ENCODE data around the gene NKX6-2.

The NKX6-2 gene

DNA sequence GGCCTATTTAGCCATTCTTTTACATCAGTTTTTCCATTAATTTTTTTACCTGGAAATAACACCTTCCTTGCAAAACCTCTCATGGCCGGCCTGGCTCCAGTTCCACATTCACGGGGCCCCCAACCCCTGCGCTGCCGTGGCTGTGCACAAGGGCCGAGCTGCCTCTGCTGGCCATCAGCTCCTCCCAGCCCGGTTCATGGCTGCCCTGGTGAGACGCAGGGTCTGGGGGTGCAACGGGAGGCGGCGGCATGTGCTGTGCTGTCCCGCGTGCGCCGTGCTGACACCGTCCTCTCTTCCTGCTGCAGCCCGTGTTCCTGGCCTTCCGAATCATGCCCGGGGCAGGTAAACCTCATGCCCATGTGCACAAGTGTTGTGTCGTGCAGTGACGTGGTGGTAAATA is 4.4 kb downstream of the NKX6-2 start:
- no peak overlapping the region for H3K4me2 ChIP-seq
- no peaks in the 10 kb centered on the region for H3K79me2 ChIP-seq (ENCODE audit: insufficient read depth, low read depth)
- H4K20me1 ChIP-seq (ENCODE audit: insufficient read depth), result no peaks in the 10 kb centered on the region
- H3K9ac ChIP-seq, result no peak overlapping the region
- no peaks in the 10 kb centered on the region for H3K27me3 ChIP-seq (ENCODE audit: insufficient read depth, low read depth)
- H3K36me3 ChIP-seq (ENCODE audit: insufficient read depth), result no peaks in the 10 kb centered on the region
- H3K27ac ChIP-seq, result no peak overlapping the region
- TF ChIP-seq, protein P1, sequence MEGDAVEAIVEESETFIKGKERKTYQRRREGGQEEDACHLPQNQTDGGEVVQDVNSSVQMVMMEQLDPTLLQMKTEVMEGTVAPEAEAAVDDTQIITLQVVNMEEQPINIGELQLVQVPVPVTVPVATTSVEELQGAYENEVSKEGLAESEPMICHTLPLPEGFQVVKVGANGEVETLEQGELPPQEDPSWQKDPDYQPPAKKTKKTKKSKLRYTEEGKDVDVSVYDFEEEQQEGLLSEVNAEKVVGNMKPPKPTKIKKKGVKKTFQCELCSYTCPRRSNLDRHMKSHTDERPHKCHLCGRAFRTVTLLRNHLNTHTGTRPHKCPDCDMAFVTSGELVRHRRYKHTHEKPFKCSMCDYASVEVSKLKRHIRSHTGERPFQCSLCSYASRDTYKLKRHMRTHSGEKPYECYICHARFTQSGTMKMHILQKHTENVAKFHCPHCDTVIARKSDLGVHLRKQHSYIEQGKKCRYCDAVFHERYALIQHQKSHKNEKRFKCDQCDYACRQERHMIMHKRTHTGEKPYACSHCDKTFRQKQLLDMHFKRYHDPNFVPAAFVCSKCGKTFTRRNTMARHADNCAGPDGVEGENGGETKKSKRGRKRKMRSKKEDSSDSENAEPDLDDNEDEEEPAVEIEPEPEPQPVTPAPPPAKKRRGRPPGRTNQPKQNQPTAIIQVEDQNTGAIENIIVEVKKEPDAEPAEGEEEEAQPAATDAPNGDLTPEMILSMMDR (conservative IDR thresholded peaks at IDR 0.05; ENCODE audit: low read depth, low read length), result no peak
- no peak overlapping the region for H3K4me3 ChIP-seq (IDR thresholded peaks at IDR 0.05; ENCODE audit: insufficient read depth, low read depth, low read length)
- no peak overlapping the region for H2AFZ ChIP-seq (ENCODE audit: low read depth)
- H3K4me1 ChIP-seq (ENCODE audit: low read depth, poor library complexity, severe bottlenecking), result no peaks in the 10 kb centered on the region

DNA sequence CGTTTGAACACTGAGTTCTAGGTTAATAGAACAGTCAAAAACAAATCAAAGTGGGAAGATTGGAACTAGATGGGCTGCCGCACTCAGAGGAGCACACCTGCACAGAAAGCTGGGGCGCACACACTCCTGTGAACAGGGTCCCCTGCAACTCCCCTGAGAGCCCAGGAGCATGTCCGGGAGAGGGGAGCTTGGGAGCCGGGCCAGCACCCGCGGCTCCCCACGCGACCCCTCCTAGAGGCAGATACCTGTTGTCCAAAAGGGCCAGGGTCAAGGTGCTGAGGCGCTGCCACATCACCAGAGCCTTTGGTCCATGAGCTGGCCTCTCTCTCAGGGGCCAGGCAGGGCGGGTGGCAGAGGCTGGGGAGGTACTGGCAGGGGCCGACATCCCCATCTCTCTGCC is 5.6 kb downstream of the NKX6-2 start:
- no peaks in the 10 kb centered on the region for H3K79me2 ChIP-seq (ENCODE audit: insufficient read depth, low read depth)
- H3K4me2 ChIP-seq, result no peak overlapping the region
- H2AFZ ChIP-seq (ENCODE audit: low read depth), result no peak overlapping the region
- H3K36me3 ChIP-seq (ENCODE audit: insufficient read depth), result no peaks in the 10 kb centered on the region
- no peak overlapping the region for H3K9ac ChIP-seq
- no peaks in the 10 kb centered on the region for H4K20me1 ChIP-seq (ENCODE audit: insufficient read depth)
- no peak overlapping the region for H3K27ac ChIP-seq
- H3K27me3 ChIP-seq (ENCODE audit: insufficient read depth, low read depth), result no peaks in the 10 kb centered on the region
- H3K4me3 ChIP-seq (IDR thresholded peaks at IDR 0.05; ENCODE audit: insufficient read depth, low read depth, low read length), result no peak overlapping the region
- TF ChIP-seq, protein P1 (conservative IDR thresholded peaks at IDR 0.05; ENCODE audit: low read depth, low read length), result no peak
- no peaks in the 10 kb centered on the region for H3K4me1 ChIP-seq (ENCODE audit: low read depth, poor library complexity, severe bottlenecking)

DNA sequence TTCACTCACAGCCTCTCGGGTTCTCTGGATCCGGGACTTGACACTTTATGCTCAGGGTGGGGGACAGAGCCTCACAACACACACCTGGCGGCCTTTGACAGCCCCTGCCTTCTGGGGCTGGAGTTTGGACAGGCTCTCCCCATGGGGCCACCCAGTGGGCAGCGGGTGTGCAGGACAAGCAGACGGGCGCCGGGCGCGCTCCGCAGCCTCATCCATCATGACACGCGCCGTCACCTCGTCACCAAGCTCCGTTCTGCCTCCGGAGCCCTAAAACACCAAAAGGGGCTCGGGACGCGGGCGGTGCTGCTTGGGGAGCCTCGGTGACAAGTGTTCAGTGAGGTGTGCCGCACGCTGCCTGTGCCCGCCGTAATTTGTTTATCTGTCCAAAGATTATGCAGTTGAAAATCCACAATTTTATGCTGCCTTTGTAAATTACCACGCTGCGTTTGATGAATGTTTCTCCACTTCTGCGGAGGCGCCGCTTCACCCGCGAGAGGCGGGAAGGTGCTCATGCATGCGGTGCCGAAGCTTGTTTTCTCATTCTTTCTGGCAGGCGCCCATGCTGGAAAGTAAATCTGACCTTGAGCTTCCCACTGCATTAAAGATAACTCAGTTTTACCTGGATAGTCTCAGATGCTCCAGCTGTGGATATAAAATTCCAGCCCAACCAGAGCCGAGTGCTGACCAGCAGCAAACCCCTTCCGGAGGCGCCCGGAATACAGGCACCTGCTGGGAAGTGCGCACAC is 6.2 kb downstream of the NKX6-2 start:
- H3K4me1 ChIP-seq (ENCODE audit: low read depth, poor library complexity, severe bottlenecking), result no peaks in the 10 kb centered on the region

DNA sequence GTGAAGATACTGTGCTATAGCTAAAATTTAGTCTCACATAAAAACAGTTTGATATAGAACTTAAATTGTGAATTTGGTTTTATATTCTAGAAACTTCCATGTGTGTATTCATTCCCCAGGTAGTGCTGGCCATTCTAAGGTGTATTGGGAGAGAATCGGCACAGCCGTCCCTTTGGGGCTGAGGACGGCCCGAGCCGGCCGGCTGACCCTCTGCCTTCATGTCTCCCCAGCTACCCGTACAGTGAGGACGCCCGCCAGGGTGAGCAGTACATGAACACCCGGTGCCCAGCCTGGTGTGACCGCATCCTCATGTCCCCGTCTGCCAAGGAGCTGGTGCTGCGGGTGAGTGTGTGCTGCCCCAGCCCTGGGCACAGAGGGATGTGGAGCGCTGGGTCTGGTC is 8.5 kb downstream of the NKX6-2 start:
- Histone ChIP-seq H3K36me3 (ENCODE audit: insufficient read depth) (no peaks in the 10 kb centered on the region), H3K4me1 (ENCODE audit: low read depth, poor library complexity, severe bottlenecking) (no peaks in the 10 kb centered on the region), H3K79me2 (ENCODE audit: insufficient read depth, low read depth) (no peaks in the 10 kb centered on the region), H3K4me2 (no peak overlapping the region), H2AFZ (ENCODE audit: low read depth) (no peak overlapping the region), H4K20me1 (ENCODE audit: insufficient read depth) (no peaks in the 10 kb centered on the region), H3K4me3 (IDR thresholded peaks at IDR 0.05; ENCODE audit: insufficient read depth, low read depth, low read length) (no peak overlapping the region), H3K27ac (no peak overlapping the region), H3K9ac (no peak overlapping the region), H3K27me3 (ENCODE audit: insufficient read depth, low read depth) (no peaks in the 10 kb centered on the region)
- TF ChIP-seq, protein P1 (conservative IDR thresholded peaks at IDR 0.05; ENCODE audit: low read depth, low read length), result no peak

More for the DNA sequence above, 6.2 kb downstream of the NKX6-2 start:
- no peaks in the 10 kb centered on the region for H4K20me1 ChIP-seq (ENCODE audit: insufficient read depth)
- H3K36me3 ChIP-seq (ENCODE audit: insufficient read depth), result no peaks in the 10 kb centered on the region
- no peak overlapping the region for H3K27ac ChIP-seq
- H3K4me2 ChIP-seq, result no peak overlapping the region
- H3K79me2 ChIP-seq (ENCODE audit: insufficient read depth, low read depth), result no peaks in the 10 kb centered on the region
- H2AFZ ChIP-seq (ENCODE audit: low read depth), result no peak overlapping the region
- TF ChIP-seq, protein P1 (conservative IDR thresholded peaks at IDR 0.05; ENCODE audit: low read depth, low read length), result no peak
- H3K4me3 ChIP-seq (IDR thresholded peaks at IDR 0.05; ENCODE audit: insufficient read depth, low read depth, low read length), result no peak overlapping the region
- no peak overlapping the region for H3K9ac ChIP-seq
- H3K27me3 ChIP-seq (ENCODE audit: insufficient read depth, low read depth), result no peaks in the 10 kb centered on the region
